Measurements from ENCODE around the gene NAGA.

NAGA gene

DNA sequence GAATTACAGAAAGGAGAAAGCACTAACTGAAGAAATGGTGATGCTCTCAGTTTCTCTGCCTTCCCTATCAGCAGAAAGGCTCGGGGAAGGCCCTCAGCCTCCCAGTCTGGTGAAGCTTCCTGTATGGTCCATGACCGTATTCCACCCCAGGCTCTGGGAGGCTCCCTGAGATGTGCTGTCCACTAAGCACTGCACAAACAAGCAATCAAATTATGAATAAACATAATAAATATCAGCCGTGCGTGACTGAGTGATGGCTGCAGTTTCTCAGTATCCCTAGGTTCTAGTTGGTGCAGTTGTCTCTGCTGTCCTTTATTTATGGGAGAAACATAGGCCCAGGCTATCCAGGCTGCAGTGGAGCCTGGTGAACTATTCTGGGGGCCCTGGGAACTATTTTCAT lies 12.5 kb upstream of the NAGA start:
- no peaks in the 10 kb centered on the region for H4K20me1 ChIP-seq (ENCODE audit: insufficient read depth, low read length)
- TF ChIP-seq, protein P1, sequence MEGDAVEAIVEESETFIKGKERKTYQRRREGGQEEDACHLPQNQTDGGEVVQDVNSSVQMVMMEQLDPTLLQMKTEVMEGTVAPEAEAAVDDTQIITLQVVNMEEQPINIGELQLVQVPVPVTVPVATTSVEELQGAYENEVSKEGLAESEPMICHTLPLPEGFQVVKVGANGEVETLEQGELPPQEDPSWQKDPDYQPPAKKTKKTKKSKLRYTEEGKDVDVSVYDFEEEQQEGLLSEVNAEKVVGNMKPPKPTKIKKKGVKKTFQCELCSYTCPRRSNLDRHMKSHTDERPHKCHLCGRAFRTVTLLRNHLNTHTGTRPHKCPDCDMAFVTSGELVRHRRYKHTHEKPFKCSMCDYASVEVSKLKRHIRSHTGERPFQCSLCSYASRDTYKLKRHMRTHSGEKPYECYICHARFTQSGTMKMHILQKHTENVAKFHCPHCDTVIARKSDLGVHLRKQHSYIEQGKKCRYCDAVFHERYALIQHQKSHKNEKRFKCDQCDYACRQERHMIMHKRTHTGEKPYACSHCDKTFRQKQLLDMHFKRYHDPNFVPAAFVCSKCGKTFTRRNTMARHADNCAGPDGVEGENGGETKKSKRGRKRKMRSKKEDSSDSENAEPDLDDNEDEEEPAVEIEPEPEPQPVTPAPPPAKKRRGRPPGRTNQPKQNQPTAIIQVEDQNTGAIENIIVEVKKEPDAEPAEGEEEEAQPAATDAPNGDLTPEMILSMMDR (IDR thresholded peaks at IDR 0.05; ENCODE audit: low read depth, low read length) = no peak
- no peak for TF ChIP-seq EZH2phosphoT487 (IDR thresholded peaks at IDR 0.05; ENCODE audit: low read depth)
- H2AFZ ChIP-seq (ENCODE audit: low read depth, low read length) = no peak overlapping the region
- no peak overlapping the region for H3K4me2 ChIP-seq (ENCODE audit: low read length)
- peaks cover 31% of the 10 kb centered on the region for H3K79me2 ChIP-seq (ENCODE audit: low read length)
- H3K9ac ChIP-seq (ENCODE audit: low read length) = no peak overlapping the region
- H3K36me3 ChIP-seq (replicated peaks; ENCODE audit: low read depth, low read length) = peaks cover 44% of the 10 kb centered on the region
- no peaks in the 10 kb centered on the region for H3K9me3 ChIP-seq (ENCODE audit: insufficient read depth, low read length)
- peaks cover 17% of the 10 kb centered on the region for H3K4me1 ChIP-seq (ENCODE audit: low read length)
- no peak overlapping the region for H3K4me3 ChIP-seq (ENCODE audit: low read length)
- no peak overlapping the region for H3K27ac ChIP-seq (ENCODE audit: low read length)
- H3K27me3 ChIP-seq (ENCODE audit: low read depth, low read length) = no peaks in the 10 kb centered on the region

DNA sequence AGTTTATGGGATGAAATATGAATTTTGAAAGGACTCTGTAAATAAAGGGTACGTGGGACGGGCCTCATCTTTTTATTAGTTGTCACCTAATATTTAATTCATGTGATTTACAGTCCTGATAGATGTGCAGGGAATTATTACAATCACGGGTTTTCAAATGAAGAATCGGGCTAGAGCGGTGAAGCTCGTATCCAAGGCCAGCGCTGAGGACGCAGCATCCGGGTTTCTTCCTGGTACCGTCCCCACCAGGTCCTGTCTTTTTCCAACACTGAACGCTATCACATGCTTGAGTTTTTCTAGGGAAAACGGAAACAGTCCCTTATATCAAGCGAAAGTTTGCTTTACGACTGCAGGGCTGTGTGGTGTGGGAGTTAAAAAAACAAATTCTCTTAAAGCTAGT lies 9.7 kb upstream of the NAGA start:
- no peaks in the 10 kb centered on the region for H3K27me3 ChIP-seq (ENCODE audit: low read depth, low read length)
- H2AFZ ChIP-seq (ENCODE audit: low read depth, low read length) = peak overlapping the region; percentile 84; the same call in 1 of the 2 replicates
- H3K4me1 ChIP-seq (ENCODE audit: low read length) = peaks cover 17% of the 10 kb centered on the region
- TF ChIP-seq, protein P1 (IDR thresholded peaks at IDR 0.05; ENCODE audit: low read depth, low read length) = no peak
- no peak for TF ChIP-seq EZH2phosphoT487 (IDR thresholded peaks at IDR 0.05; ENCODE audit: low read depth)
- H3K27ac ChIP-seq (ENCODE audit: low read length) = peak overlapping the region; percentile 74
- H3K4me2 ChIP-seq (ENCODE audit: low read length) = peak overlapping the region; percentile 81
- no peaks in the 10 kb centered on the region for H4K20me1 ChIP-seq (ENCODE audit: insufficient read depth, low read length)
- H3K4me3 ChIP-seq (ENCODE audit: low read length) = peak overlapping the region; percentile 83
- H3K36me3 ChIP-seq (replicated peaks; ENCODE audit: low read depth, low read length) = peaks cover 23% of the 10 kb centered on the region
- H3K9me3 ChIP-seq (ENCODE audit: insufficient read depth, low read length) = no peaks in the 10 kb centered on the region
- peaks cover 15% of the 10 kb centered on the region for H3K79me2 ChIP-seq (ENCODE audit: low read length)
- peak overlapping the region; percentile 81 for H3K9ac ChIP-seq (ENCODE audit: low read length)

DNA sequence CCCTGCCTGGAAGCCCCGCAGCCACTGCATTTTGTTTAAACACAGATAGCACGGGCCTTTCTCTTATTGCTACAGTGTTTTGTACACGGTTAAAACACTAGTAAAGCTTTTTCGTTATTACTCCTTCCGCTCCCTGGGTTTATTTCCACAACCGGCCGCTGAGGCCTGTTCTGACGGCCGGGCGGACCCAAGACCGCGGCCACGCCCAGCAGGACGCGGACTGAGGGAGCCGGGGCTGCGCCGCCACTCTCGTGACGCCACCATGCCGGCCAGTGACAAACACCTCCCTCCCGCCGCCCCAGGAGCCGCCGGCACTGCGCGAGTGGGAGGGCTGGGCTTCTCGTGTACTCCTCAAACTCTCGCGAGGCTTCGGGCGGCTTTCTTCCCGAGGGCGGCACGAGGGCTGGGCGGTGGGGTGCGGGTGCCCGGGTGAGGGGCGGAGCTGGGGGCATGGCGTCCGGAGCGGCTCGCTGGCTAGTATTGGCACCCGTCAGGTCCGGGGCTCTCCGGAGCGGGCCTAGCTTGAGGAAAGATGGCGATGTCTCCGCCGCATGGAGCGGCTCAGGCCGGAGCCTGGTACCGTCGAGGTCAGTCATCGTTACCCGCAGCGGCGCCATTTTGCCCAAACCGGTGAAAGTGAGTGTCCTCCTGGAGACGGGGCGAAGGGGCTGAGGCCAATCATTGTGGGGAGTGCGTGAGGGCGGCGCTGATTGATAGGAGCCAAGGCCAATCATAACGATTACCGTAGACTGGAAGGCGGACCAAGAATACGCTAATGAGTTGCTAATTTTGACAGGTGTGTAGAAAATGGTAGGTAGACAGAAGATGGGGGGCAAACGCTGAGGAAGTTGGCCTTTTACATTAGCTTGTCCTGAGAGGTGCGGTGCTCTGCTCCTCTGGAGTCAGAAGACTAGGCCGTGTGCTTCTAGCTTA lies 9.0 kb upstream of the NAGA start, which contains the start of gene SMDT1:
TSS of gene SMDT1 (plus strand) at position 382 of the 933 bp plus-strand sequence. CDS start at position 451, 69 bp downstream.
- H2AFZ ChIP-seq (ENCODE audit: low read depth, low read length) = peak within 1 kb of the TSS; percentile 84
- H3K36me3 ChIP-seq (replicated peaks; ENCODE audit: low read depth, low read length) = peaks cover 18% of the 10 kb centered on the region
- peak within 1 kb of the TSS; percentile 81 for H3K9ac ChIP-seq (ENCODE audit: low read length)
- H3K79me2 ChIP-seq (ENCODE audit: low read length) = peaks cover 15% of the 10 kb centered on the region
- H3K4me1 ChIP-seq (ENCODE audit: low read length) = peaks cover 17% of the 10 kb centered on the region
- peak within 1 kb of the TSS; percentile 83 for H3K4me3 ChIP-seq (ENCODE audit: low read length)
- no peaks in the 10 kb centered on the region for H3K9me3 ChIP-seq (ENCODE audit: insufficient read depth, low read length)
- H4K20me1 ChIP-seq (ENCODE audit: insufficient read depth, low read length) = no peaks in the 10 kb centered on the region
- peak within 1 kb of the TSS; percentile 74 for H3K27ac ChIP-seq (ENCODE audit: low read length)
- peak within 1 kb of the TSS; percentile 81 for H3K4me2 ChIP-seq (ENCODE audit: low read length)
- H3K27me3 ChIP-seq (ENCODE audit: low read depth, low read length) = no peaks in the 10 kb centered on the region
- TF ChIP-seq EZH2phosphoT487 (IDR thresholded peaks at IDR 0.05; ENCODE audit: low read depth) = no peak
- TF ChIP-seq, protein P1 (IDR thresholded peaks at IDR 0.05; ENCODE audit: low read depth, low read length) = no peak

Measured in OCI-LY3 (cell line).